NB4 (cell line): ENCODE measurements around the gene RANBP3L.
"Not testable (repeated sequence)": the region's sequence is repeated elsewhere in the genome, so short reads cannot be mapped to it uniquely, and the experiment has no call there.

Experiments used
- CTCF ChIP-seq: IDR thresholded peaks from one replicate; pipeline ENCODE4 v1.5.1; 2012; ENCODE audit warnings: low read depth, low read length
- MYC ChIP-seq: IDR thresholded peaks from 2 replicates; pipeline ENCODE4 v1.6.1; 2011; ENCODE audit warnings: low read depth, low read length
- POLR2A ChIP-seq: IDR thresholded peaks from 2 replicates; pipeline ENCODE4 v1.6.1; 2011; ENCODE audit warnings: mild to moderate bottlenecking; ENCODE audit not compliant: insufficient read length; ENCODE audit errors: extremely low read depth

- not testable (repeated sequence) for TF ChIP-seq CTCF, POLR2A, MYC
Measured at GRCh38 chr5:36341720-36342119, 40.0 kb upstream of the RANBP3L start.
